OCI-LY7 (cell line): ENCODE measurements around the gene TRIM73. TPM values are rescaled to one million over a fixed set of nuclear protein-coding genes. Genes with fewer than 3 reads are reported as not detected.
"Not testable (repeated sequence)": the region's sequence is repeated elsewhere in the genome, so short reads cannot be mapped to it uniquely, and the experiment has no call there.

ENCODE experiments used
- BruUV-seq: library from RNA; stranded (reverse); fragments of 400-500 nt; replicated peaks from 2 replicates; lab custom pipeline; 2021; lab: Mats Ljungman, UMichigan
- CTCF ChIA-PET: fragments of 300-600 bp; sonication (Branson Sonifier 250); formaldehyde crosslinking; loops from one replicate; lab custom pipeline; 2022; ENCODE audit warnings: antibody characterized with exemption; ENCODE audit not compliant: unreplicated experiment; lab: Charles Lee
- POLR2A ChIA-PET: fragments of 300-600 bp; sonication (Branson Sonifier 250); formaldehyde crosslinking; loops from one replicate; lab custom pipeline; 2022; ENCODE audit warnings: antibody characterized with exemption; lab: Charles Lee
- DNase-seq: peaks from one replicate; pipeline ENCODE4 v3.0.0-alpha.2; 2015; ENCODE audit warnings: low spot score
- H2AFZ ChIP-seq: fragments of 200-600 bp; sonication (generic), shearing (Covaris generic); 2 replicates; pipeline ENCODE4 v1.6.1; 2014; ENCODE audit warnings: mild to moderate bottlenecking, antibody characterized with exemption, low read length, moderate library complexity
- H3K27ac ChIP-seq: fragments of 200-600 bp; sonication (generic); 2 replicates; pipeline ENCODE4 v1.5.1; 2014; ENCODE audit warnings: mixed run types, low read depth, mild to moderate bottlenecking, moderate library complexity, low read length, inconsistent platforms; ENCODE audit not compliant: poor library complexity, severe bottlenecking
- H3K36me3 ChIP-seq: fragments of 200-600 bp; sonication (generic); 2 replicates; pipeline ENCODE4 v1.6.1; 2014; ENCODE audit warnings: mild to moderate bottlenecking, antibody characterized with exemption, low read length, moderate library complexity, mixed read lengths; ENCODE audit not compliant: insufficient read depth
- H3K4me1 ChIP-seq: fragments of 200-600 bp; sonication (generic); 2 replicates; pipeline ENCODE4 v1.5.1; 2014; ENCODE audit warnings: mild to moderate bottlenecking, low read length; ENCODE audit not compliant: insufficient read depth, poor library complexity, severe bottlenecking
- H3K4me2 ChIP-seq: fragments of 200-600 bp; sonication (generic); 2 replicates; pipeline ENCODE4 v1.6.1; 2014; ENCODE audit warnings: mild to moderate bottlenecking, low read length
- H3K4me3 ChIP-seq: fragments of 200-600 bp; sonication (generic); 2 replicates; pipeline ENCODE4 v1.5.1; 2014; ENCODE audit warnings: mild to moderate bottlenecking, low read depth, low read length; ENCODE audit not compliant: poor library complexity, severe bottlenecking
- H3K79me2 ChIP-seq: fragments of 200-600 bp; sonication (generic); 2 replicates; pipeline ENCODE4 v1.6.1; 2016; ENCODE audit warnings: low read depth, mild to moderate bottlenecking, low read length, moderate library complexity, mixed read lengths; ENCODE audit not compliant: insufficient read depth
- H3K9me2 ChIP-seq: fragments of 200-600 bp; sonication (generic); 2 replicates; pipeline ENCODE4 v1.6.1; 2016; ENCODE audit warnings: mild to moderate bottlenecking, low read length, mixed read lengths; ENCODE audit not compliant: insufficient read depth
- H3K9me3 ChIP-seq: fragments of 200-600 bp; sonication (generic); 2 replicates; pipeline ENCODE4 v1.6.1; 2014; ENCODE audit warnings: mild to moderate bottlenecking, mixed run types, low read length, mixed read lengths
- H4K20me1 ChIP-seq: fragments of 200-600 bp; sonication (generic); 2 replicates; pipeline ENCODE4 v1.6.1; 2014; ENCODE audit warnings: mild to moderate bottlenecking, antibody characterized with exemption, low read length, moderate library complexity, mixed read lengths; ENCODE audit not compliant: insufficient read depth
- intact Hi-C: fragments of 100-400 bp; cut with micrococcal nuclease; formaldehyde crosslinking; loops from one replicate; pipeline ENCODE4 v1.10.0; 2022; ENCODE audit not compliant: unreplicated experiment
- total RNA-seq, 2 experiments: library from RNA; depleted of rRNA in 1 of 2; stranded (reverse); fragments of >200 nt in 1 of 2; shearing (Covaris generic) in 1 of 2; gene quantifications; 2 replicates each; pipeline ENCODE4 v1.2.3, GENCODE V29; 2014 to 2022

TRIM73 gene
- total RNA-seq, 2 experiments from 2014 or later: 16.0 to 22.3 TPM

DNA sequence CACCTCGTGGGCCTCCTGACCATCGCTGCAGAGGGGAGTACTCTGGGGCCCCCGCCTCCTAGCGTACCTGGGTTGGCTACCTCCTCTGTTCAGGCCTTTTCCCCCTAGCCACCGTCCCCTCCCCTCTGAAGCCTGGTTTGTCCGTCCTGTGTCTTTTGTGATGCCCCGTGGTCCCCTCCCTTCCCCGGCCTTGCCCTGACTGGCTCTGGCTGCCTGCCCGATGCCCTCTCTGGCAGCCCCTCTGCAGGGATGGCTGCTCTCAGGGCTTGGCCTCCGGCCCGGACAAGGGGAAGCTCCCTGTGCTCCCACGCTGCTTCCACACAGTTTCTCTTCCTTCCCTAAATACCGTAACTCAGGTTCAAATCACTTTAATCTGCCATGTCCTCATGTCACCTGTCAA is 24.3 kb downstream of the TRIM73 start:
- POLR2A ChIA-PET, CTCF ChIA-PET, H3K4me3 ChIP-seq, H4K20me1 ChIP-seq, H3K9me3 ChIP-seq, H3K4me2 ChIP-seq, intact Hi-C loops, BruUV-seq, H3K9me2 ChIP-seq, DNase-seq, H3K27ac ChIP-seq, H3K4me1 ChIP-seq, H3K79me2 ChIP-seq, H2AFZ ChIP-seq: not testable (repeated sequence)
- peaks cover 24% of the 10 kb centered on the region for H3K36me3 ChIP-seq

DNA sequence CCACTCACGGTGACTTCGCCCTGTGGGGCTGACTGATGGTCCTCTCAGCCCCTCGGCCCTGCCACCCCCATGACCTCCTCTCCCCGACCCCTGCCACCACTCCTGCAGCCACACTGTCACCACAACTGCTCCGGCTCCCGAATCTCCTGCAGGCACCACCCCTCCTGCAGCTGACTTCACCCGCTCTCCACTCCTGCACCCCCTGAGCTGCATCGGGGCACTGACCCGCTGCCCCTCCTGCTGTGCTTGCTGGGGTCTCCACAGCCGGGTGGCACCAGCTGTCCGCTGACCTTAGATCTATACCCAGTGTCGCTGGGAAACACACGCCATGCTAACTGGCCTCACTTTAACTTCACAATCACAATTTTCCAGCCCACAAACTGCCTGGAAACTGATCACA is 24.7 kb downstream of the TRIM73 start:
- H3K79me2 ChIP-seq, BruUV-seq, H3K4me1 ChIP-seq, H3K9me2 ChIP-seq, DNase-seq, H3K4me3 ChIP-seq, H3K9me3 ChIP-seq, H4K20me1 ChIP-seq, H3K4me2 ChIP-seq, H2AFZ ChIP-seq, CTCF ChIA-PET, H3K27ac ChIP-seq, POLR2A ChIA-PET, intact Hi-C loops: not testable (repeated sequence)
- peaks cover 25% of the 10 kb centered on the region for H3K36me3 ChIP-seq

DNA sequence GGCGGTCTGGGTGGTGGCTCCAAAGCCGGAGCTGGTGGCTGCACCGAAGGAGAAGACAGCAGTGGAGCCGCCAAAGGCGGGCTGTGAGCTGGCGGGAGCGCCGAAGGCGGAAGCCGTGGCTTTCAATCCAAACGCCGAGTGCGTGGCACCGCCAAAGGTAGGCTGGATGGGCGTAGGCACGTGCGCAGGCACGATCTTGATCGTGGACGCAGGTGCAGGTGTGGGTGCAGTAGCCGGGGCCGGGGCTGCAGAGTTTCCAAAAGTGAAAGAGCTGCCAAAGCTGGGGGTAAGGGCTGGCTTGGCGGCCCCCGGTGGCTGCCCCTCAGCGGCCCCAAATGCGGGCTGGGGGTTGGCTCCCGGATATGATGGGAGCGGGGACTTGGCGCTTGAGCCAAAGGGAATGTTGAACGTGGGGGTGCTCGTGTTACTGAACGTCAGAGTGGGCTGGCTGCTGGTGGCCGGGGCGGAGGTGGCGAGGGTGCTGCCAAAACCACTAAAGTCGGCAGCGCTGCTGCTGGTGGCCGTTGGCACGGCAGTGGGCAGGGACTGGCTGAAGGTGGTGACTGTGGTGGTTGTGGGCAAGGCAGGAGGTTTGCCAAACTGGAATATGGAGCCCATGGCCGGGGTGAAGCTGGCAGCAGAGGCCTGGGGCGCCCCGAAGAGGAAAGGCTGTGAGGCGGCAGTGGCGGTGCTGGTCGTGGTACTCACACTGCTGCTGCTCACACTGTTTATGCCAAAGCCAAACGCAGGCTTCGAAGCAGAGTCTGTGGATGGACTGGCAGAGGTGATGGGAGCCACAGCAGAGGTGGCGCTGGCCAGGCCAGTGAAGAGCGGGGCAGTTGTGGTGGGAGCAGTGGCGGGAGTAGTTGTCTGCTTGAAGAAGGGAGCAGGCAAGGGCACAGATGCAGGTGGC is 26.6 kb downstream of the TRIM73 start:
- DNase-seq, H3K4me1 ChIP-seq, H4K20me1 ChIP-seq, H3K4me2 ChIP-seq, POLR2A ChIA-PET, H3K9me2 ChIP-seq, H3K27ac ChIP-seq, H3K4me3 ChIP-seq, CTCF ChIA-PET, H3K9me3 ChIP-seq, H3K79me2 ChIP-seq, intact Hi-C loops, H2AFZ ChIP-seq: not testable (repeated sequence)
- BruUV-seq: TSS peak; percentile 39
- H3K36me3 ChIP-seq: peaks cover 18% of the 10 kb centered on the region

DNA sequence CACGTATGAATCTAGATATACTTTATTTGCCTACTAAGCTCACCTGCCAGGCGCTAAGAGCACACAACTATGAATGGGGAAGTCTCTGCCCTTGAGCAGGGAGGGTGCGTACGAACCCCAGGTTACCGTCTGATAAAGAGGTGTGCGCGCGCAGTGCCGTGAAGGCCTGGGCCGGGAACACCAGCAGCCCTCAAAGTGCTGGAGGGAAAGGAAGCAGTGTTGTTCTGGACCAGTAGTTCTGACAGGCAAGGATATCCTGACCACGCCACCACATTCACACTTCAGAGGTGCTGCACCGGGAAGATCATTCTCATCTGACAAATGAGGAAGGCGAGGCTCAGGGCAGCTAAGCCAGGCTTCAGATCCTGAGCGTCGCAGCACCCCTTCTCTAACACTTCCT is 28.1 kb downstream of the TRIM73 start:
- H4K20me1 ChIP-seq, intact Hi-C loops, CTCF ChIA-PET, BruUV-seq, DNase-seq, H3K79me2 ChIP-seq, H2AFZ ChIP-seq, H3K9me2 ChIP-seq, H3K9me3 ChIP-seq, H3K4me3 ChIP-seq, H3K27ac ChIP-seq, H3K4me2 ChIP-seq, H3K4me1 ChIP-seq, POLR2A ChIA-PET: not testable (repeated sequence)
- peaks cover 22% of the 10 kb centered on the region for H3K36me3 ChIP-seq
